Measurements from ENCODE around the gene RNF212.

RNF212 gene

DNA sequence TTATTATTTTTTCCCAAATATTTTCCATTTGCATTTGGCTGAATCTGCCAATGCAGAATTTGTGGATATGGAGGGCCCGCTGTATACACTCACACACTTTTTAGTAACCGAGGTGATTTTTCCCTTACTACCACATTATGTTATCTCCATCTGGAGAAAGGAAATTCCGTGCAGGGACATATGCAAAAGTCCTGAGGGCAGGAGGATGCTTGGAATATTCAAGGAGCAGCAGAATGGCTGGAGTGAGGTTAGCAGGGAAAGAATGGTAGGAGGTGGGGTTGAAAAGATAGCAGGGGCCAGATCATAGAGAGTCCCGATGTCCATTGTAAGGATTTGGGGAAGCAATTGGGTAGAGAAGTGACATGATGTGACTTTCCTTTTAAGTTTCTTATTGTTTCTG, 11.5 kb upstream of the RNF212 start:
- TF ChIP-seq, protein P1, sequence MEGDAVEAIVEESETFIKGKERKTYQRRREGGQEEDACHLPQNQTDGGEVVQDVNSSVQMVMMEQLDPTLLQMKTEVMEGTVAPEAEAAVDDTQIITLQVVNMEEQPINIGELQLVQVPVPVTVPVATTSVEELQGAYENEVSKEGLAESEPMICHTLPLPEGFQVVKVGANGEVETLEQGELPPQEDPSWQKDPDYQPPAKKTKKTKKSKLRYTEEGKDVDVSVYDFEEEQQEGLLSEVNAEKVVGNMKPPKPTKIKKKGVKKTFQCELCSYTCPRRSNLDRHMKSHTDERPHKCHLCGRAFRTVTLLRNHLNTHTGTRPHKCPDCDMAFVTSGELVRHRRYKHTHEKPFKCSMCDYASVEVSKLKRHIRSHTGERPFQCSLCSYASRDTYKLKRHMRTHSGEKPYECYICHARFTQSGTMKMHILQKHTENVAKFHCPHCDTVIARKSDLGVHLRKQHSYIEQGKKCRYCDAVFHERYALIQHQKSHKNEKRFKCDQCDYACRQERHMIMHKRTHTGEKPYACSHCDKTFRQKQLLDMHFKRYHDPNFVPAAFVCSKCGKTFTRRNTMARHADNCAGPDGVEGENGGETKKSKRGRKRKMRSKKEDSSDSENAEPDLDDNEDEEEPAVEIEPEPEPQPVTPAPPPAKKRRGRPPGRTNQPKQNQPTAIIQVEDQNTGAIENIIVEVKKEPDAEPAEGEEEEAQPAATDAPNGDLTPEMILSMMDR (IDR thresholded peaks at IDR 0.05; ENCODE audit: control extremely low read depth, extremely low read depth, low read depth, missing control alignments): no peak
- POLR2A ChIA-PET: no interaction called here
- CTCF ChIA-PET: no interaction called here
- no peak for DNase-seq (ENCODE audit: extremely low spot score)

DNA sequence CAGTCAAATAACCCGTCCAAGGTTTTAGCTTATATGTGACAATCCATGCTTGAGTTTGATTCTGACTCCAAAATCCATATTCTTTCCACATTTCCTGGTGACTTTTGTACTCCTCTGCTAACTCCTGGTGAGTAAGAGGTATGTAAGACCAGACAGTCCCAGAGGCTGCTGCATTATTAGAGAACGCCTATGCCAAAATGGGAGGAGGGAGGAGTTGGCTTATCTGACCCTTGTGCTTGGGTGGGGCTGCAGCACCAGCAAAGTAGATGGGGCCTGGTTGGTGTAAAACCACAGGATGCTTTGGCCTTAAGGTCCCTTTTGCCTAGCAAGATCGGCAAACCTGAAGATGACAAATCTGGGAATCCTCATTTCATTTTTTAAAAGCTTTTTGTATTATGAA, 9.1 kb upstream of the RNF212 start:
- ChIA-PET CTCF (interaction anchor here (1.0 to 5.0 kb wide), 3 partner anchors 7 to 230 kb away, joined by 3 to 25 read pairs (median 4); no protein-coding TSS in a partner anchor), POLR2A (no interaction called here)
- no peak for DNase-seq (ENCODE audit: extremely low spot score)
- TF ChIP-seq, protein P1 (IDR thresholded peaks at IDR 0.05; ENCODE audit: control extremely low read depth, extremely low read depth, low read depth, missing control alignments): no peak

DNA sequence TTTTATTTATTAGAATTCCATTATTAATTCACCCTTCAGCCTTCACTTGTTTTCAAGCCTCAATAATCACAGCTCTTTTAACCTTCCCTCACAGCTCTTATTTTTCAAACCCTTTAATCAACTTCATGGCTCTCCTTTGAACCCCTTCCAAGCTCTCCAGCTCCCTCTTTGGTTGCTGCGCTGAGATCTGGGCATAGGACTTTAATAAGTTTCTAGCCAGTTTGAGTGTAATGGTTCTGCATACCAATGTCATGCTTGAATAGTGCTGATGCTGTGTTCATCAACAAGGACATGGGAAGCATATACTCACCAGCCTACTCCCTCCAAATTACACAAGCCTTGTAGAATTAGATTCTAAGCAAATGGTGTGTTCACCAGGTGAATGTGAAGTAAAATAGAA, 3.5 kb upstream of the RNF212 start:
- CTCF ChIA-PET: interaction anchor here (2.2 kb wide), 1 partner anchor 14 kb away, joined by 8 read pairs; no protein-coding TSS in a partner anchor
- TF ChIP-seq, protein P1 (IDR thresholded peaks at IDR 0.05; ENCODE audit: control extremely low read depth, extremely low read depth, low read depth, missing control alignments): no peak
- DNase-seq (ENCODE audit: extremely low spot score): no peak
- POLR2A ChIA-PET: no interaction called here

DNA sequence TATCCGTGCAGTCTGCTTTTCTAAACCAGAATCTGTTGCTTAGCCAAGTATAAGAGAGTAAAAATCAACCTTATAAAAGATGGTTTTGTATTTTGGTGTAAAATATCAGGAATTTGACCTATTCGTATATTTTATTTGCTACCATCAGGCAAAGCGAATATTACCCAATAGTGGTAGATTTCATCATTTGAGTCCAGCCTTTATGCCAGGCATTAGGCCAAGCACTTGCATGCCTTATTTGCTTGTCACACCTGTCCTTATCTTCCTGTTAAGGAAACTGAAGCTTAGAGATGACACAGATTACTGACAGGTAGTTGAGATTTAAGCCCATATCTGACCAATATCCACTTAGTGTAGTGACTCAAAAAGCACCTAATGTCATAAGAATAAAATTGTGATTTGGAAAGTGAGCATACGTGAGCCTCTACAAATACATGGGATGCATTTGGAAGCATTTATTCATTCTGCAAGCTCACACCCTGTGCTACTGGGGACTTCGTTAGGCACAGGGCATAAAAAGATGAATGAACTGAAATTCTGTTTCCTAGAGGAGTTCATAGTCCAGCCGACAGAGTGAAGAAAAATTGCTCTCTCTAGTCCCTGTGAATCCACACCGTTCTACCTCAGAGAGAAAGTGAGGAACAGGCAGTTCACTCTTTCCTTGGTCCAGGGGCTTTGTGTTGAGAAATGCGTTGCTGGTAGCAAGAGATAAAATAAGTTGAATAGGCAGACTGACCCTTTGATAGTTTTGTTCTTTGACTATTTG, 2.3 kb upstream of the RNF212 start:
- ChIA-PET POLR2A (no interaction called here), CTCF (interaction anchor here (0.9 to 2.2 kb wide), 3 partner anchors 11 to 241 kb away, joined by 3 to 8 read pairs (median 3); no protein-coding TSS in a partner anchor)
- TF ChIP-seq, protein P1 (IDR thresholded peaks at IDR 0.05; ENCODE audit: control extremely low read depth, extremely low read depth, low read depth, missing control alignments): no peak
- DNase-seq (ENCODE audit: extremely low spot score): no peak

DNA sequence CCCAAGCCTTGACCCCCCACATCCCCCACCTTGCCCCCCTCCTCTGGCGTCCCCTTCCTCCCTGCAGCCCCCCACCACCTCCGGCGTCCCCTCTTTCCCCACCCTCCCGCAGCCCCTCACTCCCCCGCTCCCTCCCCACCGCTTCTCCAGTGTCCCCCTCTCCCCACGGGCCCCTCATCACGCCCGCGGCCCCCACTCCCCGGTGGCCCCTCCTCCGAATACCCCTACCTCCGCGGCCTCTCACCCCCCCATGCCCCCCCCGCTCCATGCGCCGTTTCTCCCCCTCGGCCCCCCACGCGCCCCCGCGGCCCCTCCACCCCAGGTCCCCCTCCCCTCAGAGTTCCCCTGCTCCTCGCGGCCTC, 562 bp downstream of the RNF212 start:
- TF ChIP-seq, protein P1 (IDR thresholded peaks at IDR 0.05; ENCODE audit: control extremely low read depth, extremely low read depth, low read depth, missing control alignments): no peak
- no peak for DNase-seq (ENCODE audit: extremely low spot score)
- ChIA-PET POLR2A (no interaction called here), CTCF (no interaction called here)

DNA sequence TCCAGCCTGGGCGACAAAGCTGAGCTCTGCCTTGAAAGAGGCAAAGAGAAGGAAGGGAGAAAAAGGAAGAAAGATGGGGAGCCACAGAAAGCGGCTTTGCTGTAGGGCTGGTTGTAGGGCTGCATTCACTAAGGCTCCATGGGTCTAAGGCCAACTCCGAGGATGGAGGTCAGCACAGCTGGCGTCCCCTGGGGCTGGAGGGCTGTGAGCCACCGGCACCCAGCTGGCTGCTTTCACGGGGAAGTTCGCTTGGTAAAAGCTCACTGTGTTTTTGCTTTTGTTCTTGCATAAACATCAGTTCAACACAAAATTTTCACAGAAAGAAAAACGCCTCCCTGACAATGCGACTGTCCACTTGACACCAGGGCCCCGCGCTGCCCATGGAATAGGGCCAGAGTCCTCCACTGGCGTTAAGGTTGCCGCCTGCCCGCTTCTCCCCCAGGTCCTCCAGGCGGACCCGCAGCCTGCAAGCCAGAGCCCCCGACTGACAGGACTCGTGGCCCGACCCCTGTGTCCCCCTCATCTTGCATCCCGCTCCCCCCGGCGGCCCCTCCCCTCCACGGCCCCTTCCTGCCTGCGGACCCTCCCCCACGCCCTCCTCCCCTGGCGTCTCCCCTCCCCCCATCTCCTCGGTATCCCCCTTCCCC, 1.1 kb downstream of the RNF212 start:
- TF ChIP-seq, protein P1 (IDR thresholded peaks at IDR 0.05; ENCODE audit: control extremely low read depth, extremely low read depth, low read depth, missing control alignments): no peak
- ChIA-PET POLR2A (no interaction called here), CTCF (no interaction called here)
- DNase-seq (ENCODE audit: extremely low spot score): no peak

Measured in GM10248 (cell line).